ENCODE results near the gene RAI14.

The RAI14 gene

DNA sequence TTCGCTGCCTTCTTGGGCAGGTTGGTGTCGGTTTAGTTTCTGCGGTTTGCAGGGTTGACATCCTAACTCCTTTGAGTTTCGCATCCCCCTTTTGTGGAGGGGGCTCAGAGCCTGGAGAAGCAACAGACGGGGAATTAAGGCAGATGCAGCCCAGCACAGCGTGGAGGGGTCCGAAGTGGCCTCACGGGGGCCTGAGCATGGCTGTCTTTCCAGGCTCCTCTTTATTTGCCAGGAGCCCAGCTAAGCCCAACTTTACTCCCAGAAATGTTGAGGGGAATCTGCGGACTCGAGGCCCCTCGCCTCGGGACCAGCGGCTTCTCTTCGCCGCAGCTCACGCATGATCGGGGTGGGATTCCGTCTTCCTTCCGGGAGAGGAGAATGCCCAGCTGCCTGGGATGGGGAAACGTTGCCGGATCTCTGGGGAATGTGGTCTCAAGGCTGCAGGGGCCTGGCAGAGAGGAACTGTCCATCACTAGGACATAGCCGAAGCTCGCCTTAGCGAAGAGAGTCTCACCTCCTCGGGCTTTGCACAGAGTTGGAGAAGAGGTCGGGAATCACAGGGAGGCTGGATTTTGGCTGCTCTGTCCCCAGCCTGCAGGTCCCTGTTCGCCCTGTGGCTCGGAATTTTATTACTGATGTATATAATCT is 1.3 kb downstream of the RAI14 start:
- Histone ChIP-seq H4K8ac (ENCODE audit: low read depth, low read length) (peak overlapping the region; percentile 95), H2BK5ac (ENCODE audit: low read depth, low read length, poor library complexity) (peak overlapping the region; percentile 96), H4K12ac (ENCODE audit: low read depth, low read length) (peak overlapping the region; percentile 51), H2BK120ac (ENCODE audit: insufficient read depth, low read length, poor library complexity) (peak overlapping the region; percentile 96), H3K27ac (ENCODE audit: low read depth, low read length) (peak overlapping the region; percentile 94), H2AK5ac (ENCODE audit: low read length) (peak overlapping the region; percentile 71), H3K14ac (ENCODE audit: low read length) (peak overlapping the region; percentile 98), H3K9me3 (ENCODE audit: insufficient read depth, low read depth, low read length) (no peaks in the 10 kb centered on the region), H3K18ac (ENCODE audit: low read length) (peak overlapping the region; percentile 96), H3K4ac (ENCODE audit: low read depth, low read length) (peak overlapping the region; percentile 91), H3K4me1 (ENCODE audit: control insufficient read depth in 1 of 2, insufficient read depth in 2 of 2, low read length in 2 of 2) (peaks cover 3 to 7% of the 10 kb centered on the region in 2 experiments), H3K4me3 (ENCODE audit: low read depth, low read length) (peak overlapping the region; percentile 89), H3K4me2 (ENCODE audit: low read length) (peak overlapping the region; percentile 69), H3K79me2 (ENCODE audit: control insufficient read depth, insufficient read depth, low read length, poor library complexity) (peaks cover 24% of the 10 kb centered on the region), H3K79me1 (ENCODE audit: low read length) (peaks cover 25% of the 10 kb centered on the region), H3K9ac (ENCODE audit: low read length) (peak overlapping the region; percentile 90), H2BK12ac (ENCODE audit: low read length) (no peak overlapping the region), H3K23ac (ENCODE audit: low read length) (no peak overlapping the region), H3K36me3 (ENCODE audit: control insufficient read depth in 1 of 2, insufficient read depth in 2 of 2, low read length in 2 of 2) (peaks cover 0 to 9% of the 10 kb centered on the region in 2 experiments), H4K91ac (ENCODE audit: low read depth, low read length) (peak overlapping the region; percentile 96), H3K27me3 (ENCODE audit: insufficient read depth, low read length) (no peaks in the 10 kb centered on the region), H2AFZ (ENCODE audit: insufficient read depth, low read length, poor library complexity) (peak overlapping the region; percentile 66)
- DNase-seq: peak in 1 of 2 donors; percentile 57
- WGBS (ENCODE audit: extremely low coverage, insufficient coverage, insufficient read length): no CpG with 5 or more reads among the region's 28 CpGs

DNA sequence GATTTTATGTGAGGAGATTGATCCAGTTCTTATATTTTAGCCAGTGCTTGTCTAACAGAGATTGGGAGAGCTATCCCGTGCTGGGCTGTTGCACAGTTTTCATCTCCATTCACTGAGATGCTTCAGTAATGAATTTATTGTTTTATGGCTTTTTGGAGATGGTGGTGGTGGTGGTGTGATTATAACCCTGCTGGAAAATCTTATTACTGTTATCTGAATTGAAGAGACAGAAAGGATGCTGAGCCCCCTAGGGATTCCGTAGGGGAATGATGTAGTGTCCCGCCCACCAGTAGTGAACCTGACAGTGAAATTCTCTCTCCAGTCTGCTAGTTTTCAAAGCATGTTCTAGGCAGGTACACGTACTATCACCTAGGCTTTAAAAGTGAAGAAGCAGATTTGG is 1.9 kb downstream of the RAI14 start:
- Histone ChIP-seq H3K14ac (ENCODE audit: low read length) (no peak overlapping the region), H3K79me2 (ENCODE audit: control insufficient read depth, insufficient read depth, low read length, poor library complexity) (peaks cover 26% of the 10 kb centered on the region), H3K4ac (ENCODE audit: low read depth, low read length) (peak overlapping the region; percentile 72), H3K4me3 (ENCODE audit: low read depth, low read length) (no peak overlapping the region), H2AK5ac (ENCODE audit: low read length) (no peak overlapping the region), H3K27me3 (ENCODE audit: insufficient read depth, low read length) (no peaks in the 10 kb centered on the region), H4K91ac (ENCODE audit: low read depth, low read length) (no peak overlapping the region), H3K23ac (ENCODE audit: low read length) (no peak overlapping the region), H4K12ac (ENCODE audit: low read depth, low read length) (no peak overlapping the region), H3K4me1 (ENCODE audit: control insufficient read depth in 1 of 2, insufficient read depth in 2 of 2, low read length in 2 of 2) (peaks cover 3 to 7% of the 10 kb centered on the region in 2 experiments), H2BK120ac (ENCODE audit: insufficient read depth, low read length, poor library complexity) (no peak overlapping the region), H3K9me3 (ENCODE audit: insufficient read depth, low read depth, low read length) (no peaks in the 10 kb centered on the region), H2AFZ (ENCODE audit: insufficient read depth, low read length, poor library complexity) (no peak overlapping the region), H3K27ac (ENCODE audit: low read depth, low read length) (no peak overlapping the region), H2BK12ac (ENCODE audit: low read length) (no peak overlapping the region), H3K18ac (ENCODE audit: low read length) (no peak overlapping the region), H3K9ac (ENCODE audit: low read length) (no peak overlapping the region), H4K8ac (ENCODE audit: low read depth, low read length) (no peak overlapping the region), H2BK5ac (ENCODE audit: low read depth, low read length, poor library complexity) (no peak overlapping the region), H3K4me2 (ENCODE audit: low read length) (peak overlapping the region; percentile 69), H3K36me3 (ENCODE audit: control insufficient read depth in 1 of 2, insufficient read depth in 2 of 2, low read length in 2 of 2) (peaks cover 3 to 12% of the 10 kb centered on the region in 2 experiments), H3K79me1 (ENCODE audit: low read length) (peaks cover 25% of the 10 kb centered on the region)
- no peak for DNase-seq
- WGBS (ENCODE audit: extremely low coverage, insufficient coverage, insufficient read length): no CpG with 5 or more reads among the region's 4 CpGs

DNA sequence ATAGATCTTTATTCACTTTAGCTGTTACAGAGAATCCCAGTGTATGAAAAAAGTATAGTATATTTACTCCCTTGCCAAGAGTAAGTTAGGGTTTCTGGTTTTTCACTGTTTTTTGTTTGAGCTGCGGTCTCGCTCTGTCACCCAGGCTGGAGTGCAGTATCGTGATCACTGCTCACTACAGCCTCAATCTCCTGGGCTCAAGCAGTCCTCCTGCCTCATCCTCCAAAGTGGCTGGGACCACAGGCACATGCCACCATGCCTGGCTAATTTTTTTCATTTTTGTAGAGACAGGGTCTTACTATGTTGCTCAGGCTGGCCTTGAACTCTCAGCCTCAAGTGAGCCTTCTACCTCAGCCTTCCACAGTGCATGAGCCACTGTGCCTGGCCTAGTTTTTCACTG is 3.0 kb downstream of the RAI14 start:
- no CpG with 5 or more reads among the region's 3 CpGs for WGBS (ENCODE audit: extremely low coverage, insufficient coverage, insufficient read length)
- H3K4me2 ChIP-seq (ENCODE audit: low read length): no peak overlapping the region

DNA sequence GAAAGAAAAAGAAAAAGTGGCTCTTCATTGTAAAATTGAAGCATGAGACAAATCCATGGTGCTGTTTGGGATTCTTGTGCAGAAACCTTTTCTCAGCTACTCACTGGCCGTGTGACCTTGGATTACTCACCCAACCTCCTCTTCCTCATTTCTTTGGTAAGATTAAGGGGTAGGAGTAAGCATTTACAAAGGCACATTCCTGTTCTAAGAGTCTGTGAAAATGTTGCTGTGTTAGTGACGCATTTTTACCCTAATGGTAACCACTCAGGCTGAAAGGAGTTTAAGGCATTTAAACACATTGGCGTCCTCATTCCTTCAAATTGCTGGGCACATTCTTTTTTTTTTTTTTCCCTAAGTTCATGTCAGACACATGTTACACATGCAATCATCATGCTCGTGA is 4.3 kb downstream of the RAI14 start:
- Histone ChIP-seq H3K79me1 (ENCODE audit: low read length) (peaks cover 23% of the 10 kb centered on the region), H3K4ac (ENCODE audit: low read depth, low read length) (peak overlapping the region; percentile 78), H3K14ac (ENCODE audit: low read length) (no peak overlapping the region), H3K9me3 (ENCODE audit: insufficient read depth, low read depth, low read length) (no peaks in the 10 kb centered on the region), H3K4me1 (ENCODE audit: control insufficient read depth in 1 of 2, insufficient read depth in 2 of 2, low read length in 2 of 2) (peaks cover 3 to 7% of the 10 kb centered on the region in 2 experiments), H3K4me2 (ENCODE audit: low read length) (no peak overlapping the region), H3K79me2 (ENCODE audit: control insufficient read depth, insufficient read depth, low read length, poor library complexity) (peaks cover 26% of the 10 kb centered on the region), H2AFZ (ENCODE audit: insufficient read depth, low read length, poor library complexity) (no peak overlapping the region), H4K8ac (ENCODE audit: low read depth, low read length) (no peak overlapping the region), H2BK120ac (ENCODE audit: insufficient read depth, low read length, poor library complexity) (no peak overlapping the region), H3K4me3 (ENCODE audit: low read depth, low read length) (no peak overlapping the region), H3K9ac (ENCODE audit: low read length) (no peak overlapping the region), H2BK5ac (ENCODE audit: low read depth, low read length, poor library complexity) (no peak overlapping the region), H2BK12ac (ENCODE audit: low read length) (no peak overlapping the region), H4K91ac (ENCODE audit: low read depth, low read length) (no peak overlapping the region), H3K27ac (ENCODE audit: low read depth, low read length) (peak overlapping the region; percentile 35), H3K27me3 (ENCODE audit: insufficient read depth, low read length) (no peaks in the 10 kb centered on the region), H3K23ac (ENCODE audit: low read length) (no peak overlapping the region), H4K12ac (ENCODE audit: low read depth, low read length) (no peak overlapping the region), H2AK5ac (ENCODE audit: low read length) (no peak overlapping the region), H3K36me3 (ENCODE audit: control insufficient read depth in 1 of 2, insufficient read depth in 2 of 2, low read length in 2 of 2) (peaks cover 3 to 14% of the 10 kb centered on the region in 2 experiments), H3K18ac (ENCODE audit: low read length) (no peak overlapping the region)
- WGBS (ENCODE audit: extremely low coverage, insufficient coverage, insufficient read length): no CpG with 5 or more reads among the region's 4 CpGs
- peak; percentile 68 to 93 for DNase-seq

More for the DNA sequence above, 3.0 kb downstream of the RAI14 start:
- Histone ChIP-seq H3K9ac (ENCODE audit: low read length) (no peak overlapping the region), H3K4ac (ENCODE audit: low read depth, low read length) (peak overlapping the region; percentile 37), H2AFZ (ENCODE audit: insufficient read depth, low read length, poor library complexity) (no peak overlapping the region), H3K14ac (ENCODE audit: low read length) (no peak overlapping the region), H4K12ac (ENCODE audit: low read depth, low read length) (no peak overlapping the region), H2BK12ac (ENCODE audit: low read length) (no peak overlapping the region), H4K91ac (ENCODE audit: low read depth, low read length) (no peak overlapping the region), H2BK5ac (ENCODE audit: low read depth, low read length, poor library complexity) (no peak overlapping the region), H3K4me3 (ENCODE audit: low read depth, low read length) (no peak overlapping the region), H3K36me3 (ENCODE audit: control insufficient read depth in 1 of 2, insufficient read depth in 2 of 2, low read length in 2 of 2) (peaks cover 3 to 14% of the 10 kb centered on the region in 2 experiments), H3K9me3 (ENCODE audit: insufficient read depth, low read depth, low read length) (no peaks in the 10 kb centered on the region), H3K27me3 (ENCODE audit: insufficient read depth, low read length) (no peaks in the 10 kb centered on the region), H3K23ac (ENCODE audit: low read length) (no peak overlapping the region), H3K27ac (ENCODE audit: low read depth, low read length) (no peak overlapping the region), H3K18ac (ENCODE audit: low read length) (no peak overlapping the region), H3K79me1 (ENCODE audit: low read length) (peaks cover 25% of the 10 kb centered on the region), H3K4me1 (ENCODE audit: control insufficient read depth in 1 of 2, insufficient read depth in 2 of 2, low read length in 2 of 2) (peaks cover 3 to 7% of the 10 kb centered on the region in 2 experiments), H4K8ac (ENCODE audit: low read depth, low read length) (no peak overlapping the region), H2AK5ac (ENCODE audit: low read length) (no peak overlapping the region), H3K79me2 (ENCODE audit: control insufficient read depth, insufficient read depth, low read length, poor library complexity) (peaks cover 26% of the 10 kb centered on the region), H2BK120ac (ENCODE audit: insufficient read depth, low read length, poor library complexity) (no peak overlapping the region)
- DNase-seq: no peak

All from trophoblast cell (in vitro differentiated cells and primary cell).